HG03175 (cell line): ENCODE measurements around the gene TTLL7.

Experiments
- ATAC-seq: cut with Tn5 transposase; IDR thresholded peaks from one replicate; pipeline ENCODE4 v1.9.1; 2021; ENCODE audit warnings: mild to moderate bottlenecking, moderate library complexity; ENCODE audit not compliant: unreplicated experiment

Gene TTLL7, protein sequence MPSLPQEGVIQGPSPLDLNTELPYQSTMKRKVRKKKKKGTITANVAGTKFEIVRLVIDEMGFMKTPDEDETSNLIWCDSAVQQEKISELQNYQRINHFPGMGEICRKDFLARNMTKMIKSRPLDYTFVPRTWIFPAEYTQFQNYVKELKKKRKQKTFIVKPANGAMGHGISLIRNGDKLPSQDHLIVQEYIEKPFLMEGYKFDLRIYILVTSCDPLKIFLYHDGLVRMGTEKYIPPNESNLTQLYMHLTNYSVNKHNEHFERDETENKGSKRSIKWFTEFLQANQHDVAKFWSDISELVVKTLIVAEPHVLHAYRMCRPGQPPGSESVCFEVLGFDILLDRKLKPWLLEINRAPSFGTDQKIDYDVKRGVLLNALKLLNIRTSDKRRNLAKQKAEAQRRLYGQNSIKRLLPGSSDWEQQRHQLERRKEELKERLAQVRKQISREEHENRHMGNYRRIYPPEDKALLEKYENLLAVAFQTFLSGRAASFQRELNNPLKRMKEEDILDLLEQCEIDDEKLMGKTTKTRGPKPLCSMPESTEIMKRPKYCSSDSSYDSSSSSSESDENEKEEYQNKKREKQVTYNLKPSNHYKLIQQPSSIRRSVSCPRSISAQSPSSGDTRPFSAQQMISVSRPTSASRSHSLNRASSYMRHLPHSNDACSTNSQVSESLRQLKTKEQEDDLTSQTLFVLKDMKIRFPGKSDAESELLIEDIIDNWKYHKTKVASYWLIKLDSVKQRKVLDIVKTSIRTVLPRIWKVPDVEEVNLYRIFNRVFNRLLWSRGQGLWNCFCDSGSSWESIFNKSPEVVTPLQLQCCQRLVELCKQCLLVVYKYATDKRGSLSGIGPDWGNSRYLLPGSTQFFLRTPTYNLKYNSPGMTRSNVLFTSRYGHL

DNA sequence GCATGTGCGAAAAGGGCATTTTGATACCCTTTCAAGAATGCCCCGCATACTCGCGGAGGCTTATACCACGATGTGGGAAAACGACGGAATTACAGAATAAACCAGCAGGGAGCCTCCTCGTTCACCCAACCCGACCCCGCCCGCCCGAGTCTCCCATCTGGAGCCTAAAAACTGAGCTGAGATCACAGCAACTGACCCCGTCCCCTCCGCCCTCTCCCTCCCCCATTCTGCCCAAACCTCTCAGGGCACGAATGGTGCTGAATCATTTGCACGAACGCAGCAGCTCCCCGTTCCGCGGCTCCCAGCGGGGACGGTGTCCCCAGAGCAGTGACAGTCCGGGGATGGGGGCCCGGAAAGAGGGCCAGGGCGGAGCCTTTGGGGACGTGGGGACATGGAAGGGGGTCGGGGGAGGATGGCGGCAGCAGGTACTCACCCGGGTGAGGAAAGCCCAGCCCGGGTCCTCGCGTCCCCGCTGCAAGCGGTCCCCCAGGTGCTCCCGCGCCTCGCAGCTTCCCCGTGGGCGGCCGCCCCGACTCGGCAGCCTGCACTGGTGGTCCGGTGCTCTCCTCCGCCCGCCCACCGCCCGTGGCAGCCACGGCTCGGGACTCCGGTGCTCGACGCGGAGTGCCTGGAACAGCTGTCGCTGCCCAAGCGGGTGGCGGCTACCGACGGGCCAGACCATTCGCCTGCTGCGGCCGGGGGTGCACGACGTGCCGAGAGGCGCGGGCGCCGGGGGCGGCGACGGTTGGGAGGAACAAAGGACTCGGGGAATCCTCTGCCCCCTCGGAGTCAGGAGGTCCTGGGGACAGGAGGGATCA is at the start of gene TTLL7:
TSS of gene TTLL7 (minus strand) at position 635 of the 818 bp plus-strand sequence. CDS start 46,921 bp downstream, outside the sequence.
- peak; percentile 84 for ATAC-seq

DNA sequence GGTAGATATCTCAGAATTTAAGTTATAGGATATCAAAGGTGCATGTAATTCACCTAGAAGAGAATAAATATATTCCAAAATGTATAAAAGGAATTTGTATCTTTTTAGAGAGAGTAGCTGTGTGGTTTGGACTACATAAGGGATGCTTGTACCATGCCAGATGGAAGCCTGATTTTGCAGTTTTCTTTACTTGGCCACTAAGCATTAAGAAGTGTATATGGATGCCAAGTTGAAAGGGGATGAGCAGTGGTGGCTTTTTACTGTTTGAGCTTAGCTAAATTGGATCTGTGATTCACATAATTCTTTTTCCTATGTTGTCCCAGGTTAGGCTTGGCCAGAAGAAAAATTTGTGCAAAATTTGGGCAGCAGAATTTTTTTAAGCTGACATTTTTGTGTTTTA is 43.5 kb upstream of the TTLL7 start:
- no peak for ATAC-seq

DNA sequence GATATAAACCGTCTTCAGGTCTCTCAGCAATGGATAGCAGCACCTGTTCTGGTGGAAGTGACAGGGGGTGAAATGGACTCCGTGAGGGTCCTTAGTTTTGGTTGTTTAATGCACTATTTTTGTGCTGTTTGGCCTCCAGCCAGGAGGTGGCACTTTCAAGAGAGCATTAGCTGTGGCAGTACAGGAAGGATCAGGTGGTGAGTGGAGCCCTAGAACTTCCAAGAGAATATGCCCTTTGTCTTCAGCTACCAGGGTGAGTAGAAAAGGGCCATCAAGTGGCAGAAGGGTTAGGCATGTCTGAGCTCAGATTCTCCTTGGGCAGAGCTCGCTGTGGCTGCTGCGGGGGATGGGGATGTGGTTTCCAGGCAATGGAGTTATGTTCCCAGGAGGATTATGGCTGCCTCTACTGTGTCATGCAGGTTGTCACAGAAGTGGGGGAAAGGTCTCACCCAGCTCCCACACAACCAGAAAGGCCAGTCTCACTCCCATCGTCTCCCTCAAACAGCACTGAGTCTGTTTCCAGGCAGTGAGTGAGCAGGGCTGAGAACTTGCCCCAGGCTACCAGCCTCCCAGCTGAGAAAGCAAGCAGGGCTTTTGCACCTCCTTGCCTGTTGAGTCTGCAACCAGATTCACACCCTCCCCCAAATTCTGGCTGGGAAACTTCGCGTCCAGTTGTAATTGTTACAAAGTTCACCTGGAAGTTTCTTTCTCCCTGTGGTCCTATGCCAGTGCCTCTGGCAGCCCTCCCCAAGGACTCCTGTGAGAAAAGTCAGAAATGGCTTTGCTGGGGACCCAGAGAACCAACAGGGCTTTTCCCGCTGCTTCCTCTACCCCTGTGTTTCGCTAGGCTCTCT is 39.1 kb upstream of the TTLL7 start:
- ATAC-seq = no peak

DNA sequence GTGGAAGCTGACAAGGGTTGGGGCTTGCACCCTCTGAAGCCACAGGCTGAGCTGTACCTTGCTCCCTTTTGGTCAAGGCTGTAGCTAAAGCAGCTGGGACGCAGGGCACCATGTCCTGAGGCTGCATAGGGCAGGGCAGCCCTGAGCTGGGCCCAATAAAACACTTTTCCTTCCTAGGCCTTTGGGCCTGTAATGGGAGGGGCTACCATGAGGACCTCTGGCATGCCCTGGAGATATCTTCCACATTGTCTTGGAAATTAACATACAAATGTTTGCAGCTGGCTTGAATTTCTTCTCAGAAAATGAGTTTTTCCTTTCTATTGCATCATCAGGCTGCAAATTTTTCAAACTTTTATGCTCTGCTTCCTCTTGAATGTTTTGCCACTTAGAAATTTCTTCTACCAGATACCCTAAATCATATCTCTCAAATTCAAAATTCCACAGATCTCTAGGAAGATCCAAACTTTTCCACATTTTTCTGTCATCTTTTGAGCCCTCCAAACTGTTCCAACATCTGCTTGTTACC is 32.9 kb upstream of the TTLL7 start:
- no peak for ATAC-seq

DNA sequence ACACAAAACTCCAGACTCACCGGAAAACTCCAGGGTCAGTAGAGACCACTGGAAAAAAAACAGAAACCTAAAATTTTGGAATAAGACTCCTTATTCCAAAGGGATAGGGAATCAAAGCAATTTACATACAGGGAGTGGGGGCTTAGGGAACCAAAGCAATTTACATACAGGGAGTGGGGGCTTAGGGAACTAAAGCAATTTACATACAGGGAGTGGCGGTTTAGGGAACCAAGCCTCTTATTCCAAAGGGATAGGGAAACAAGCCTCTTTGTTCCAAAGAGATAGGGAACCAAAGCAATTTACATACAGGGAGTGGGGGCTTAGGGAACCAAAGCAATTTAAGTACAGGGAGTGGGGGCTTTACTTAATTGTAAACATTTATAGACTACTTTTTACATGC is 28.4 kb upstream of the TTLL7 start:
- ATAC-seq = no peak

DNA sequence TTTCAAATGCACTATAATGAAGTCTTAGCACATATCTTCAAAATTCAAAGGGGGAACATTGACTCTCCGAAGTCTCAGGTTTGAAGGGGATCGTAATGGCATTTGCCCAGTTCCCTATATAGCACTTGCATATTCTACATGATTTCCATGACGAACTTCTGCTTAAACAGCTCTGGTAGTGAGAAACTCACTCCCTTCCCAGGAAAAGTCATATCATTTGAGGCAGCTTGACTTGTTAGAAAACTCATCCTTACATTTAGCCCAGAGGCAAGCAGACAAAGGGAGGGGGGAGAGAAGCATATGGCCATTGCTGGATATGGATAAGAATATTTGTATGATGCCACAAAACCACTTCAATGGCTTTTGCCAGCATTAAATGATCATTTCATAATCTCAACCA is 27.0 kb upstream of the TTLL7 start:
- no peak for ATAC-seq

DNA sequence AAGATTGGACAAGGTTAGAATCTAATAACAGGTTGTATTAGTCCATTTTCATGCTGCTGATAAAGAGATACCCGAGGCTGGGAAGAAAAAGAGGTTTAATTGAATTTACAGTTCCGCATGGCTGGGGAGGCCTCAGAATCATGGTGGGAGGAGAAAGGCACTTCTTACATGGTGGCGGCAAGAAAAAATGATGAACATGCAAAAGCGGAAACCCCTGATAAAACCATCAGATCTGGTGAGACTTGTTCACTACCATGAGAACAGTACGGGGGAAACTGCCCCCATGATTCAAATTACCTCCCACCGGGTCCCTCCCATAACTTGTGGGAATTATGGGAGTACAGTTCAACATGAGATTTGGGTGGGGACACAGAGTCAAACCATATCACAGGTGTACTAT is 22.9 kb upstream of the TTLL7 start:
- no peak for ATAC-seq

DNA sequence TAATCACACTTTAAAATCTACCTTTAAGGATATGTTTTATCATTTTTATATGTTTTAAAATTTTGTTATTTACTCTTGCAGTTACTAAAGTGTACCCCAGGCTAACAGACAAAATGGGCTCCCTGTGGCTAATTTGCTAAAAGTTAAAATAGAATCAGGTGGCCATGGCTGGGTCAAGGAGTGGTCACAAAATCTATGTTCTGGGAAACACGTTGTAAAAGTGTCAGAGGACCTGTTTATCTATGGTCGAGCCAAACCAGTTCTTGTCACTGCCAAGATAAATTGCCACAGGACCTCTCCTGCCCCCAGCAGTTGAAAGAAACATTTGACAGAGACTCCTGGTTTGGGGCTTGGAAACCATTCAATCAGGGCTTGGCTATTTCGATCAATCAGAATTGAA is 21.2 kb upstream of the TTLL7 start:
- ATAC-seq = no peak

DNA sequence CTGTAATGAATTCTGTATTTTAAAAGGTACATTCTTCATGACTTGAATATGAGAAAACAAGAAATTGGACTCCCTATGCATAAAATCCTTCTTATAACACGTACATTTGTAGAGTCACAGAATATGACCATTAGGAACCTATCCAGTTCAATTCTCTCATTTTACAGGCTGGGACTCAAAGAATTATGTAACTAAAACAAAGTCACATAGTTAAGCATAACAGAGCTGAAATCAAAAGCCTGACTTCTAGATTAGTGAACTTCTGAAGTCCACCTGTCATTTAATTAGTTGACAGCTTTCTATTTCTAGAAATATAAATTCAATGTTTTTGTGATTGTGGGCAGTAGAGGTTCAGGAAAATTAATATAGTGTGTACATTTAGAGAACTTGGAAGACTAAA is 20.3 kb upstream of the TTLL7 start:
- ATAC-seq = no peak

DNA sequence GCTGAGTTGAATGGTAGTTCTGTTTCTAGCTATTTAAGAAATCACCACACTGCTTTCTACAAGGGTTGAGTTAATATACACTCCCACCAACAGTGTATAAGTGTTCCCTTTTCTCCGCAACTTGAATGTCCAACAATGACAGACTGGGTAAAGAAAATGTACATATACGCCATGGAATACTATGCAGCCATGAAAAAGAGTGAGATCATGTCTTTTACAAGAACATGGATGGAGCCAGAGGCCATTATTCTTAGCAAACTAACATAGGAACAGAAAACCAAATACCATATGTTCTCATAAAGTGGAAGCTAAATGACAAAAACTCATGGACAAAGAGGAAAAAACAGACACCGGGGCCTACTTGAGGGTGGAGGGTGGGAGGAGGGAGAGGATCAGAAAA is 14.8 kb upstream of the TTLL7 start:
- ATAC-seq = no peak

DNA sequence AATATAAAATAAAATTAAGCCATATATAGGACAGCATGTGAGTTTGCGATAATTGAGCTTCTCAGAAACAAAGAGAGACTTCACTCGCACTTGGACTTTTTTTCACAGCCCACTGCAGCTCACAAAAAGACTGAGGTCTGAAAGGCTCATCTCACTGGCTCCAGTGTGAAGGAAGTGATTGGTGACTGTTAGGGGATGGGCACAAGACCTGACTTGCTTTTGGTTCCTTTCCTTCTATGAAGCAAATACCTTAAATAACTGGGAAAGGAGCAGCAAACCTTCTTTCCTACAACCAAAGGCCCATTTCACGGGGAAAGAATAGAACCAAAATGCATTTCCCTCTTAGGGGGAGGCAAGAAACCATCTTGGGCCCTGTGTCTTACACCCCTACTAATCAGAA is 13.1 kb upstream of the TTLL7 start:
- ATAC-seq = no peak

DNA sequence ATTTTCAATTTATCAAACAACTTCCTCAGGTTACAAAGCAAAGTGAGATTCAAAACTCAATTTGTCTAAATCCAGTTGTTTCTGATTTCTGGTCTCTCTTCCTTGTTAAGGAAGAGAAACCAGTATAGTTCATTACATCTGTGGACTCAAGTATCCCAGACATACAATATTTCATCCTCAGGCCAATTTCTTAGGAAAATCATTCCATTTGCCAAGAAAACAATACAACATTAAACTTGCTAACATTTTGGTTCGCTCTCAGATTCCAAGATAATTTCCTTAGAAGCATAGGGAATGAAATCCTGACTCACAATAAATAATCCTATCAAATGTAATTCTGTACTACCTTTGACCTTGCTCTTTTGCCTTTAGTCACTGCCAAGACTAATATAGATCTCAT is 11.2 kb upstream of the TTLL7 start:
- no peak for ATAC-seq

DNA sequence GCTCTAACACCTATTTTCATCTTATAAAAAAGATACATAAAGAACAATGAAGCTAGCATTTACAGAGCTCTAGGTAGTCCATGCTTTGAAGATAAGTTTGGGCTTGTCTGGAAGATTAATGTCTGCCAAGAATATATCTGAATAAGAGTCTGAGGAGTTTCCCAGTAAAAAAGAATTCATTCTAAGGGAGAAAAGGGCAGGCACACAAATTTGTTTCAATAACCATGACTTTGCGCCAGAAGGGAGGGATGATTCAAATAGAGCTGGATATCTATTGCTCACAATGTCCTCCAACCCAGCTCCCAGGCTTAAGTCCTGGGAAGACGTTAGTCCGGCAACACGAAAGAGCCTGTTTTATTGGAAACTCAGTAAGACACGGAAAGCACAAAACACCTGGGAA is 9.7 kb upstream of the TTLL7 start:
- ATAC-seq = no peak

DNA sequence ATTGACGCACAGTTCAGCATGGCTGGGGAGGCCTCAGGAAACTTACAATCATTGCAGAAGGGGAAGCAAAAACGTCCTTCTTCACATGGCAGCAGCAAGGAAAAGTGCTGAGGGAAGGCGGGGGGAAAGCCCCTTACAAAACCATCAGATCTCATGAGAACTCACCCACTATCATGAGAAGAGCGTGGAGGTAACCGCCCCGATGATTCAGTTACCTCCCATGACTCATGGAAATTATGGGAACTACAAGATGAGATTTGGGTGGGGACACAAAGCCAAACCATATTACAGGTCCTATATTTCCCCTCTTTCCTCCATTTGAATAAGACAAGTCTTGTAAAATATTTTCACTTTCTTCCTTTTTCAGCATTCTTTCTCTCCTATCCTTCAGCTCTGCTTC is 7.7 kb upstream of the TTLL7 start:
- no peak for ATAC-seq

DNA sequence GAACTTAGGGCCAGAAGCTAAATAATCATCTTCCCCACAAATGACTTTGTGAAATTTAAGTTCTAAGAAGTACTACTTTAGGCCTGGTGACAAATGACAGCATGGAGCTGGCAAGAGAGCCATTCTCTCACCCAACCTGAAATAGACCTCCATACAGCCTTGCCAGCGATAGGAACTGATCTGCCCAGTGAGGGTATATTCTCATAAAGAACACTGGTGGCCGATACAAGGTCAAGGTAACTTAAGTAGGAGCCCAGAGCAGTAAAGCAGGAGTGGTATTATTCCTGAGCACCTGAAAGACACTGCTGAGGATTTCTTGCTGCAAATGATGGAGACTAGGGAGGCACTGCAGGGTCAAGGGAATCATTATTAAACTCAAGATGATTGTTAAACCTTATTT is 2.6 kb upstream of the TTLL7 start:
- ATAC-seq = no peak

DNA sequence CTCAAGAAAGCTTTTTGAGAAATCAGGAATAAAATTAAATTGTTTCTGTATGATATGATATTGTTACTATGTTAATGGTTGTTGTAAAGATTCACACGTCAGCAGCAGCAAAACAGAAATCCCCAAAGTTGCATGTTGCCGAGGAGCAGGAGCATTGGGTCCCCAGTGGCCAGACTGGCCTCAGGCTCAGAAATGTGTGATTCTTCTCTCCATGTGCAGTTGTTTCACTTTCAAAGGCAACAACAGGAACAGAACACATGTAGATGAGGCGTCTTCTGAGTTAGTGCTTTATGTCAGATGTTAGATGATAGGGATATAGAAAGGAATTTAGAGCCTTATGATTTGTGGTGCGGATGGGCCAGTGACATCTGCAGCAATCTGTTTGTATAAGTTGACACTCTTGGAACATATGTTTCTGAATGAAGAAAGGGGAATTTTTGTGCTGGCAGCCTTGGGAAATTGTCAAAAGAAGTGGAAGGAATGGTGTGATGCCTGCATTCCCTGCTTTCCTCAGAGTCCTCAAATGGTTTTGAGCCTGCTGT is 2.1 kb upstream of the TTLL7 start:
- ATAC-seq = no peak

DNA sequence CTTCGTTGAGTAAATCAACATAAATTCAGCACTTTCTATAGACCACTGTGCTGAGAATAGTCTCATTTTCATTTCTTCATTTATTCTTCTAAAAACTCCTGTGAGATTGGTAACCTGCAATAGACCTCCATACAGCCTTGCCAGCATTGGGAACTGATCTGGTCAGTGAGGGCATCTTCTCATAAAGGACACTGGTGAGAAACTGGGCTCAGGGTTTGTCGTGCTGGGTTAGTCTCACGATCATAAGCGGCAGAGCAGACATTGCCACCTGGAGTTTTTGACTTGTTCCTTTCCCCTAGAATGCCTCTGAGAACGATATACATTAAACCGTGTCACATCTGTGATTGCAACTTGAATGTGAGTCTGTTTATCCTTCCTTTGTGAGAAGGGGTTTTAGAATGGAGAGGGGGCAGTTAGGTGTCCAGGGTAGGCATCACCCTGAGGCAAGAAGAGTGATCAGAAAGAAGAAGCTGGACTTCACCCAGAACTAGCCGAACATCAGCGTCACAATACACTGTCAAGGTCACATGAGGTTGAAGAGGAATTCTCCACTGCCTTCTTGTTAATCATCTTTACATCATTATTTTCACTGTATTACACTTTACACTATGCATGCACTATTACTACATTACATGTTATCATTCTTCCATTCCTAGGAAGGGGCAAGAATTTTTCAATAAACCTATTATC is 1.4 kb upstream of the TTLL7 start:
- ATAC-seq = no peak

DNA sequence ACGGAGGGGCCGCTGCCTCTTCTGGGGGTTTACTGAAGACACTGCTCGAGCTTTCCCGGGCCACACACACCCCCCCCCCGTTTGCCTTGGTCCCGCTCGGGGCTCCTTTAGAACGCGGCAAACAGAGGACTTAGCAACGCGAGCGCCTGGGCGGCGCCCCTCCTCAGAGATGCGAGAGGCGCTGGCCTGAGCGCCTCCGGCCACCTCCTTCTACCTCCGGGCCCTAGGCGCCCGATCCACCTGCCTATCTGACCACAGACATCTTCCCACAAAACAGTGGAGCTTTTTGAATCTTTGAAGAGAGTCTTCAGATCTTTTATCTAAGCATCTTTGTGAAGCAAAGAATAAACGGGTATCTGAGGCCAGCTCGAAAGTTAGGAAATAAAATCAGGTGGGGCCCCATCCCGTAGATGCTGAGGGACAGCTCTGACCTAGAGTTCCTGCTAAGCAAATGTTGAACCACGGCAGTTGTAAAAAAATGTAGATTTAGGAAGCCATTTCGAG is 436 bp upstream of the TTLL7 start:
- ATAC-seq = peak; percentile 78

DNA sequence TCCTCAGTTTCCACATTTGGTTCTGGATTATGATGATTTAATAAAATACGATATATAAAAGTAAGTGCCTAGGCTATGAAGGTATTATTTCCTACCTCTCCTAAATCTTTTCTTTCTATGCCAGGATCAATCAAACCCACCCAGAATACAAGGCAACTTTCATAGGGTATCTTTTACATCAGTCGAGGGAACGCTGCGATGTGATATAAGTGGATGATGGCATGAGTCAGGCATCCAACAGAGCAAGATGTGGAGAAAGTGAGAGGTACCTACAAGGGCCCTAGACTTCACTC is 781 bp downstream of the TTLL7 start:
- no peak for ATAC-seq
